HCT116 (cell line): ENCODE measurements around the gene NEB. TPM values are rescaled to one million over a fixed set of nuclear protein-coding genes. Genes with fewer than 3 reads are reported as not detected.

ENCODE experiments used
- ATAC-seq: fragments of 200-7000 bp; cut with Tn5 transposase; 2 replicates; pipeline ENCODE4 v1.9.1; 2020; ENCODE audit warnings: mild to moderate bottlenecking, moderate library complexity
- BruUV-seq: library from RNA; stranded (reverse); fragments of 400-500 nt; replicated peaks from 2 replicates; lab custom pipeline; 2021; lab: Mats Ljungman, UMichigan
- CTCF ChIA-PET: fragments of 300-600 bp; sonication (Branson Sonifier 250); formaldehyde crosslinking; loops from one replicate; lab custom pipeline; 2021; ENCODE audit warnings: antibody characterized with exemption; lab: Charles Lee
- POLR2A ChIA-PET: fragments of 300-600, 350-600 bp; sonication (Branson Sonifier 250); formaldehyde crosslinking; loops from one replicate; lab custom pipeline; 2021; ENCODE audit warnings: antibody characterized with exemption; lab: Charles Lee
- RAD21 ChIA-PET, 2 experiments: fragments of 300-600 bp; sonication (Branson Sonifier 250); formaldehyde crosslinking; loops; one replicate each; lab custom pipeline; 2023; ENCODE audit warnings: low total read pairs in 2 of 2; ENCODE audit not compliant: uncharacterized antibody in 2 of 2, unreplicated experiment in 2 of 2, low non-redundant PET in 1 of 2; lab: Charles Lee
- DNase-seq: peaks from one replicate; pipeline ENCODE4 v3.0.0-alpha.2; 2010; ENCODE audit warnings: low read depth, low spot score
- H2AFZ ChIP-seq: fragments of 200-600 bp; shearing (Covaris generic), sonication (generic); 2 replicates; pipeline ENCODE4 v1.6.1; 2017; ENCODE audit warnings: low read depth, mixed run types, mixed read lengths, antibody characterized with exemption, low read length; ENCODE audit not compliant: poor library complexity, severe bottlenecking
- H3K27ac ChIP-seq: 2 replicates; pipeline ENCODE4 v1.5.1; 2012; ENCODE audit warnings: low read depth, low read length
- H3K27me3 ChIP-seq: fragments of 200-600 bp; sonication (generic); 2 replicates; pipeline ENCODE4 v1.6.1; 2016; ENCODE audit warnings: mixed run types, low read length, mixed read lengths; ENCODE audit not compliant: insufficient read depth
- H3K36me3 ChIP-seq, 2 experiments: fragments of 200-500 bp in 1 of 2; fragments of 200-600 bp in 1 of 2; sonication (Bioruptor generic) in 1 of 2; sonication (generic) in 1 of 2; 2 replicates each; pipeline versions ENCODE4 v1.5.1 to v1.6.1; 2014 to 2016; ENCODE audit warnings: low read length in 2 of 2, inconsistent platforms in 1 of 2, mixed read lengths in 1 of 2, mixed run types in 1 of 2; ENCODE audit not compliant: insufficient read depth in 2 of 2, control insufficient read depth in 1 of 2
- H3K4me1 ChIP-seq, 2 experiments: fragments of 200-600 bp in 1 of 2; sonication (generic) in 1 of 2; 2 replicates each; pipeline versions ENCODE4 v1.5.1 to v1.6.1; 2012 to 2017; ENCODE audit warnings: low read length in 2 of 2, inconsistent platforms in 1 of 2, mild to moderate bottlenecking in 1 of 2, mixed read lengths in 1 of 2, mixed run types in 1 of 2, moderate library complexity in 1 of 2; ENCODE audit not compliant: insufficient read depth in 2 of 2, control insufficient read depth in 1 of 2
- H3K4me2 ChIP-seq: fragments of 200-600 bp; sonication (generic); 2 replicates; pipeline ENCODE4 v1.6.1; 2017; ENCODE audit warnings: mixed run types, low read length, mixed read lengths
- H3K4me3 ChIP-seq, 2 experiments: fragments of 200-600 bp in 1 of 2; sonication (generic) in 1 of 2; replicated peaks in 1 of 2; 2 replicates each; pipeline ENCODE4 v1.5.1; 2011 to 2016; ENCODE audit warnings: low read length in 2 of 2, control low read depth in 1 of 2, low read depth in 1 of 2, mild to moderate bottlenecking in 1 of 2, mixed read lengths in 1 of 2, mixed run types in 1 of 2
- H3K79me2 ChIP-seq: fragments of 200-600 bp; sonication (generic); 2 replicates; pipeline ENCODE4 v1.6.1; 2017; ENCODE audit warnings: mild to moderate bottlenecking, mixed run types, low read length, moderate library complexity, mixed read lengths; ENCODE audit not compliant: insufficient read depth
- H3K9ac ChIP-seq: fragments of 200-600 bp; sonication (generic); 2 replicates; pipeline ENCODE4 v1.6.1; 2016; ENCODE audit warnings: low read length, mixed read lengths
- H3K9me2 ChIP-seq: fragments of 200-600 bp; sonication (generic), shearing (Covaris generic); 2 replicates; pipeline ENCODE4 v1.6.1; 2017; ENCODE audit warnings: mixed run types, mild to moderate bottlenecking, moderate library complexity; ENCODE audit not compliant: insufficient read depth
- H3K9me3 ChIP-seq, 2 experiments: fragments of 200-500 bp in 1 of 2; fragments of 200-600 bp in 1 of 2; sonication (Bioruptor generic) in 1 of 2; sonication (generic) in 1 of 2; 2 replicates each; pipeline ENCODE4 v1.6.1; 2014 to 2017; ENCODE audit warnings: low read length in 2 of 2, mixed read lengths in 2 of 2, inconsistent platforms in 1 of 2, low read depth in 1 of 2, mild to moderate bottlenecking in 1 of 2, mixed run types in 1 of 2, moderate library complexity in 1 of 2; ENCODE audit not compliant: control insufficient read depth in 1 of 2, insufficient read depth in 1 of 2
- H4K20me1 ChIP-seq: fragments of 200-600 bp; sonication (generic), shearing (Covaris generic); 2 replicates; pipeline ENCODE4 v1.6.1; 2017; ENCODE audit warnings: mixed run types, mild to moderate bottlenecking, moderate library complexity; ENCODE audit not compliant: insufficient read depth
- ATF3 ChIP-seq: IDR thresholded peaks from 2 replicates; pipeline ENCODE4 v1.6.1; 2012
- CBX3 ChIP-seq: IDR thresholded peaks from 2 replicates; pipeline ENCODE4 v1.6.1; 2012; ENCODE audit warnings: low read depth
- EGR1 ChIP-seq: IDR thresholded peaks from 2 replicates; pipeline ENCODE4 v1.6.1; 2012; ENCODE audit warnings: low read depth
- ELF1 ChIP-seq: IDR thresholded peaks from 2 replicates; pipeline ENCODE4 v1.6.1; 2012; ENCODE audit warnings: low read depth, borderline replicate concordance
- EZH2 ChIP-seq: fragments of 200-600 bp; sonication (generic); IDR thresholded peaks from 2 replicates; pipeline ENCODE4 v1.6.1; 2017; ENCODE audit warnings: antibody characterized with exemption, mixed run types
- JUND ChIP-seq: IDR thresholded peaks from 2 replicates; pipeline ENCODE4 v1.6.1; 2012
- POLR2A ChIP-seq: IDR thresholded peaks from 2 replicates; pipeline ENCODE4 v1.7.0; 2011; ENCODE audit warnings: borderline replicate concordance; ENCODE audit not compliant: insufficient read depth, insufficient read length; ENCODE audit errors: extremely low read depth
- POLR2AphosphoS5 ChIP-seq: IDR thresholded peaks from 2 replicates; pipeline ENCODE4 v1.6.1; 2011; ENCODE audit warnings: mild to moderate bottlenecking, low read depth, low read length, moderate library complexity
- SRF ChIP-seq: IDR thresholded peaks from 2 replicates; pipeline ENCODE4 v1.6.1; 2012; ENCODE audit warnings: low read depth
- TCF7L2 ChIP-seq: IDR thresholded peaks from 2 replicates; pipeline ENCODE4 v1.7.0; 2011; ENCODE audit warnings: borderline replicate concordance, inconsistent platforms; ENCODE audit not compliant: insufficient read depth, insufficient read length; ENCODE audit errors: extremely low read depth
- ZFX ChIP-seq: fragments of 450-650 bp; IDR thresholded peaks from 2 replicates; pipeline ENCODE4 v1.6.1; 2017
- ZNF274 ChIP-seq: fragments of 200-500 bp; sonication (Bioruptor generic); IDR thresholded peaks from 2 replicates; pipeline ENCODE4 v1.6.1; 2014; ENCODE audit warnings: mild to moderate bottlenecking, low read depth, low read length, inconsistent platforms
- intact Hi-C: fragments of 100-400 bp; cut with micrococcal nuclease; formaldehyde crosslinking; loops from 2 replicates; pipeline ENCODE4 v1.10.0; 2022
- total RNA-seq: library from RNA; stranded (reverse); gene quantifications from one replicate; pipeline ENCODE4 v1.2.1, GENCODE V29; 2021; ENCODE audit not compliant: unreplicated experiment

Gene NEB
- total RNA-seq, 1 experiment from 2014 or later = 0.34 TPM

DNA sequence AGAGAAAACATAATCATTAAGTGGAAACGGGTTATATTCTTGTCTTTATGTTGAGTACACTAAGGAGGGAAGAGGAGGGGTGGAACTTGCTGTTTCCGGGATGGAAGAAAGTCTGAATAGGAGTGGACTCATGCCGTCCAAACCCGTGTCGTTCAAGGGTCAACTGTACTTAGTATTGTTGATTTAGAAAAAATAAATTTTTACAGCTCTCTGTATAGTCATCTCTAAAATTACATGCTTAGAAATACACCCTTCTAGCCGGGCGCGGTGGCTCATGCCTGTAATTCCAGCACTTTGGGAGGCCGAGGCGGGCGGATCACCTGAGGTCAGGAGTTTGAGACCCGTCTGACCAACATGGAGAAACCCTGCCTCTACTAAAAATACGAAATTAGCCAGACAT, 295.1 kb downstream of the NEB start:
- Histone ChIP-seq H3K27me3 (no peaks in the 10 kb centered on the region), H3K36me3 (peaks cover 54 to 57% of the 10 kb centered on the region in 2 experiments), H3K9ac (no peak overlapping the region), H3K9me3 (no peaks in the 10 kb centered on the region), H3K9me2 (no peaks in the 10 kb centered on the region), H4K20me1 (peaks cover 8% of the 10 kb centered on the region; the same call in 1 of the 2 replicates), H2AFZ (no peak overlapping the region), H3K79me2 (peaks cover 59% of the 10 kb centered on the region), H3K4me1 (no peaks in the 10 kb centered on the region), H3K4me2 (no peak overlapping the region), H3K27ac (no peak overlapping the region), H3K4me3 (no peak overlapping the region)
- DNase-seq = no peak
- ChIA-PET RAD21 (no interaction called here), POLR2A (no interaction called here), CTCF (interaction anchor here (1.1 kb wide), 1 partner anchor 10 kb away, joined by 4 read pairs; no protein-coding TSS in a partner anchor)
- intact Hi-C loops = no loop called here
- no peak for ATAC-seq
- no TSS peak for BruUV-seq
- no peak for TF ChIP-seq POLR2A
- no peak for TF ChIP-seq SRF
- TF ChIP-seq CBX3 = no peak
- no peak for TF ChIP-seq TCF7L2
- no peak for TF ChIP-seq JUND
- TF ChIP-seq ELF1 = no peak
- TF ChIP-seq ATF3 = no peak
- TF ChIP-seq ZNF274 = no peak
- no peak for TF ChIP-seq EZH2
- no peak for TF ChIP-seq POLR2AphosphoS5
- no peak for TF ChIP-seq ZFX
- TF ChIP-seq EGR1 = no peak

- BruUV-seq = no TSS peak
- intact Hi-C loops = no loop called here
- H3K9ac ChIP-seq = no peak overlapping the region
- H3K9me3 ChIP-seq = no peaks in the 10 kb centered on the region
- no peaks in the 10 kb centered on the region for H3K9me2 ChIP-seq
- POLR2A ChIA-PET = no interaction called here
- no peaks in the 10 kb centered on the region for H3K27me3 ChIP-seq
- H3K4me3 ChIP-seq = no peak overlapping the region
- no peak for DNase-seq
- H3K36me3 ChIP-seq = peaks cover 54 to 55% of the 10 kb centered on the region in 2 experiments
- no peak for TF ChIP-seq CBX3
- no peak for TF ChIP-seq EGR1
- no peaks in the 10 kb centered on the region for H3K4me1 ChIP-seq
- RAD21 ChIA-PET = no interaction called here
- CTCF ChIA-PET = interaction anchor here (1.1 kb wide), 1 partner anchor 10 kb away, joined by 4 read pairs; no protein-coding TSS in a partner anchor
- no peak for ATAC-seq
- H3K79me2 ChIP-seq = peaks cover 59% of the 10 kb centered on the region
- H3K27ac ChIP-seq = no peak overlapping the region
- H3K4me2 ChIP-seq = no peak overlapping the region
- H2AFZ ChIP-seq = no peak overlapping the region
- peaks cover 8% of the 10 kb centered on the region; the same call in 1 of the 2 replicates for H4K20me1 ChIP-seq
Measured at GRCh38 chr2:151438506-151438905, 295.8 kb downstream of the NEB start.
